GM23248 (cell line): Measurements from ENCODE around the gene PIK3R1. TPM values are rescaled to one million over a fixed set of nuclear protein-coding genes. Genes with fewer than 3 reads are reported as not detected.

Experiments
- DNase-seq: peaks from one replicate; pipeline ENCODE4 v3.0.0-alpha.2; 2015
- H2AFZ ChIP-seq: fragments of 200-600 bp; sonication (generic); 2 replicates; pipeline ENCODE4 v1.6.1; 2016; ENCODE audit warnings: antibody characterized with exemption
- H3F3A ChIP-seq: fragments of 200-600 bp; sonication (generic); 2 replicates; pipeline ENCODE4 v1.6.1; 2016; ENCODE audit warnings: mild to moderate bottlenecking, antibody characterized with exemption, mixed run types; ENCODE audit not compliant: insufficient read depth
- H3K27ac ChIP-seq: fragments of 200-600 bp; sonication (generic); 2 replicates; pipeline ENCODE4 v1.5.1; 2016; ENCODE audit warnings: mild to moderate bottlenecking
- H3K27me3 ChIP-seq: fragments of 200-600 bp; sonication (generic); replicated peaks from 2 replicates; pipeline ENCODE4 v1.6.1; 2016; ENCODE audit warnings: mild to moderate bottlenecking; ENCODE audit not compliant: insufficient read depth
- H3K36me3 ChIP-seq: fragments of 200-600 bp; sonication (generic); 2 replicates; pipeline ENCODE4 v1.6.1; 2016; ENCODE audit warnings: low read depth, mild to moderate bottlenecking
- H3K4me1 ChIP-seq: fragments of 200-600 bp; sonication (generic); 2 replicates; pipeline ENCODE4 v1.6.1; 2016; ENCODE audit warnings: mild to moderate bottlenecking; ENCODE audit not compliant: insufficient read depth
- H3K4me2 ChIP-seq: fragments of 200-600 bp; sonication (generic); one replicate; pipeline ENCODE4 v1.6.1; 2016; ENCODE audit warnings: mild to moderate bottlenecking; ENCODE audit not compliant: unreplicated experiment
- H3K4me3 ChIP-seq: fragments of 200-600 bp; sonication (generic); 2 replicates; pipeline ENCODE4 v1.5.1; 2016; ENCODE audit warnings: mild to moderate bottlenecking
- H3K79me2 ChIP-seq: fragments of 200-600 bp; sonication (generic); 2 replicates; pipeline ENCODE4 v1.6.1; 2016; ENCODE audit warnings: mild to moderate bottlenecking; ENCODE audit not compliant: insufficient read depth
- H3K9ac ChIP-seq: fragments of 200-600 bp; sonication (generic); 2 replicates; pipeline ENCODE4 v1.6.1; 2016; ENCODE audit warnings: mild to moderate bottlenecking
- H3K9me2 ChIP-seq: fragments of 200-600 bp; sonication (generic); 2 replicates; pipeline ENCODE4 v1.6.1; 2016; ENCODE audit warnings: mixed run types, mild to moderate bottlenecking, moderate library complexity; ENCODE audit not compliant: insufficient read depth
- H3K9me3 ChIP-seq: fragments of 200-600 bp; sonication (generic); one replicate; pipeline ENCODE4 v1.6.1; 2017; ENCODE audit warnings: low read depth
- H4K20me1 ChIP-seq: fragments of 200-600 bp; sonication (generic); 2 replicates; pipeline ENCODE4 v1.6.0; 2016; ENCODE audit not compliant: insufficient read depth
- EZH2 ChIP-seq: fragments of 200-600 bp; sonication (generic); IDR thresholded peaks from 2 replicates; pipeline ENCODE4 v1.6.1; 2018; ENCODE audit warnings: antibody characterized with exemption, mild to moderate bottlenecking; ENCODE audit not compliant: insufficient read depth, poor library complexity, severe bottlenecking
- EZH2phosphoT487 ChIP-seq: fragments of 200-600 bp; sonication (generic); IDR thresholded peaks from 2 replicates; pipeline ENCODE4 v1.6.1; 2018; ENCODE audit warnings: antibody characterized with exemption, moderate library complexity, mild to moderate bottlenecking, low read depth; ENCODE audit not compliant: insufficient read depth
- WGBS, 2 experiments: methylation state at CpG; one replicate each; pipeline ENCODE4 v1.1.6; 2015 to 2017; ENCODE audit warnings: low lambda C conversion rate in 2 of 2, low coverage in 1 of 2; ENCODE audit errors: missing lambda C conversion rate in 2 of 2; 5-methylcytosine and 5-hydroxymethylcytosine counted together
- in situ Hi-C: fragments of 300-500 bp; cut with MboI; formaldehyde crosslinking; loops from 2 replicates; pipeline ENCODE4 v1.15.0; 2020
- polyA plus RNA-seq: library from polyadenylated mRNA; unstranded; fragments of >200 nt; fragmentation: Nextera tagmentation; extraction: Ambion mirVana; gene quantifications from 2 replicates; pipeline ENCODE4 v1.2.1, GENCODE V29; 2016
- total RNA-seq: library from RNA; depleted of rRNA; stranded (reverse); fragments of >200 nt; shearing (Covaris generic); gene quantifications from 2 replicates; pipeline ENCODE4 v1.2.3, GENCODE V29; 2014

The PIK3R1 gene
- total and polyA plus RNA-seq, 2 experiments from 2014 or later, result 8.4 to 14.4 TPM

GRCh38 chr5:68344447-68345111 lies 129.0 kb downstream of the PIK3R1 start:
- H3K4me1 ChIP-seq, result peaks cover 26% of the 10 kb centered on the region
- peak overlapping the region; percentile 55 for H3K27ac ChIP-seq
- no peak overlapping the region for H3K4me3 ChIP-seq
- H3K9ac ChIP-seq, result no peak overlapping the region
- H3K27me3 ChIP-seq, result no peaks in the 10 kb centered on the region
- H3K79me2 ChIP-seq, result no peaks in the 10 kb centered on the region
- peaks cover 23% of the 10 kb centered on the region for H3F3A ChIP-seq
- peak; percentile 79 for DNase-seq
- TF ChIP-seq EZH2 (no peak), EZH2phosphoT487 (no peak)
- no peaks in the 10 kb centered on the region for H3K9me2 ChIP-seq
- H2AFZ ChIP-seq, result no peak overlapping the region
- no peaks in the 10 kb centered on the region for H3K36me3 ChIP-seq
- no peaks in the 10 kb centered on the region for H4K20me1 ChIP-seq
- H3K9me3 ChIP-seq, result no peaks in the 10 kb centered on the region
- peak overlapping the region; percentile 44 for H3K4me2 ChIP-seq
- in situ Hi-C loops, result no loop called here
- 19 to 25% methylated on average over 4 of the region's 4 CpGs for WGBS, 2 experiments

GRCh38 chr5:68345171-68345570 lies 129.6 kb downstream of the PIK3R1 start:
- in situ Hi-C loops, result no loop called here
- Histone ChIP-seq H3K79me2 (no peaks in the 10 kb centered on the region), H3K9me2 (no peaks in the 10 kb centered on the region), H3K27me3 (no peaks in the 10 kb centered on the region), H3K36me3 (no peaks in the 10 kb centered on the region), H3K4me2 (peak overlapping the region; percentile 44), H3F3A (peaks cover 23% of the 10 kb centered on the region), H3K27ac (peak overlapping the region; percentile 55), H2AFZ (no peak overlapping the region), H3K9me3 (no peaks in the 10 kb centered on the region), H3K9ac (no peak overlapping the region), H3K4me1 (peaks cover 26% of the 10 kb centered on the region), H3K4me3 (no peak overlapping the region), H4K20me1 (no peaks in the 10 kb centered on the region)
- 79 to 83% methylated on average over 3 of the region's 3 CpGs for WGBS, 2 experiments
- TF ChIP-seq EZH2phosphoT487, result no peak
- no peak for TF ChIP-seq EZH2
- DNase-seq, result peak; percentile 18

- DNase-seq, result no peak
- WGBS, 2 experiments, result 89 to 100% methylated on average over 1 of the region's 1 CpG
- no peak overlapping the region for H2AFZ ChIP-seq
- H3K4me1 ChIP-seq, result peaks cover 26% of the 10 kb centered on the region
- TF ChIP-seq EZH2phosphoT487, result no peak
- TF ChIP-seq EZH2, result no peak
- H3K9me3 ChIP-seq, result no peaks in the 10 kb centered on the region
- H3K4me2 ChIP-seq, result peak overlapping the region; percentile 44
- H3K79me2 ChIP-seq, result no peaks in the 10 kb centered on the region
- no peak overlapping the region for H3K4me3 ChIP-seq
- H4K20me1 ChIP-seq, result no peaks in the 10 kb centered on the region
- H3K9me2 ChIP-seq, result no peaks in the 10 kb centered on the region
- in situ Hi-C loops, result no loop called here
- no peaks in the 10 kb centered on the region for H3K27me3 ChIP-seq
- H3F3A ChIP-seq, result peaks cover 23% of the 10 kb centered on the region
- no peaks in the 10 kb centered on the region for H3K36me3 ChIP-seq
- H3K27ac ChIP-seq, result no peak overlapping the region
- no peak overlapping the region for H3K9ac ChIP-seq
Observed at GRCh38 chr5:68345582-68345981, 130.0 kb downstream of the PIK3R1 start.

GRCh38 chr5:68347536-68347935 lies 132.0 kb downstream of the PIK3R1 start:
- H3F3A ChIP-seq, result peaks cover 23% of the 10 kb centered on the region
- no peak overlapping the region for H3K9ac ChIP-seq
- no peak for TF ChIP-seq EZH2
- TF ChIP-seq EZH2phosphoT487, result no peak
- no peak overlapping the region for H3K27ac ChIP-seq
- in situ Hi-C loops, result no loop called here
- H3K4me2 ChIP-seq, result no peak overlapping the region
- no peaks in the 10 kb centered on the region for H3K9me2 ChIP-seq
- peaks cover 26% of the 10 kb centered on the region for H3K4me1 ChIP-seq
- no peaks in the 10 kb centered on the region for H3K79me2 ChIP-seq
- no peaks in the 10 kb centered on the region for H3K36me3 ChIP-seq
- no peaks in the 10 kb centered on the region for H3K9me3 ChIP-seq
- H3K4me3 ChIP-seq, result no peak overlapping the region
- H2AFZ ChIP-seq, result no peak overlapping the region
- no peak for DNase-seq
- WGBS, 2 experiments, result 77 to 79% methylated on average over 2 of the region's 2 CpGs
- no peaks in the 10 kb centered on the region for H3K27me3 ChIP-seq
- no peaks in the 10 kb centered on the region for H4K20me1 ChIP-seq
